K562 (cell line): ENCODE measurements around the gene TIMP4. TPM values are rescaled to one million over a fixed set of nuclear protein-coding genes. Genes with fewer than 3 reads are reported as not detected.

Source experiments
- BACH1 ChIP-seq: fragments of 200-800 bp; sonication (Bioruptor generic); IDR thresholded peaks from 2 replicates; pipeline ENCODE4 v1.6.1; 2016; ENCODE audit warnings: missing genetic modification characterization, missing compliant biosample characterization
- ETV5 ChIP-seq: sonication (generic); formaldehyde crosslinking; IDR thresholded peaks from 2 replicates; pipeline ENCODE4 v1.4.0; 2020; ENCODE audit warnings: low read depth, mild to moderate bottlenecking, missing genetic modification reagents
- KDM5B ChIP-seq: fragments of 200-600 bp; sonication (generic); IDR thresholded peaks from 2 replicates; pipeline ENCODE4 v1.6.1; 2012; ENCODE audit warnings: low read depth, mild to moderate bottlenecking, moderate library complexity, low read length, control low read depth, inconsistent platforms; ENCODE audit not compliant: insufficient replicate concordance
- MEIS2 ChIP-seq: fragments of 450-650 bp; IDR thresholded peaks from 2 replicates; pipeline ENCODE4 v1.6.1; 2014; ENCODE audit warnings: mild to moderate bottlenecking; ENCODE audit not compliant: partially characterized antibody
- NBN ChIP-seq: fragments of 450-650 bp; IDR thresholded peaks from 2 replicates; pipeline ENCODE4 v1.6.1; 2016; ENCODE audit warnings: low read depth, mild to moderate bottlenecking
- NR1H2 ChIP-seq: sonication (generic); formaldehyde crosslinking; IDR thresholded peaks from 2 replicates; pipeline ENCODE4 v1.4.0; 2020; ENCODE audit warnings: mild to moderate bottlenecking, missing genetic modification reagents
- NR3C1 ChIP-seq: sonication (generic); formaldehyde crosslinking; IDR thresholded peaks from 2 replicates; pipeline ENCODE4 v1.8.1; 2022; ENCODE audit warnings: missing genetic modification reagents
- NR4A1 ChIP-seq, 2 experiments: fragments of 250-450 bp in 1 of 2; fragments of 450-650 bp in 1 of 2; sonication (Bioruptor Pico) in 1 of 2; IDR thresholded peaks; 2 replicates each; pipeline versions ENCODE4 v1.4.0 to v1.6.1; 2016 to 2020; ENCODE audit warnings: mild to moderate bottlenecking in 2 of 2, missing compliant biosample characterization in 1 of 2, missing genetic modification characterization in 1 of 2, moderate library complexity in 1 of 2
- POLR2A ChIP-seq: fragments of 450-650 bp; conservative IDR thresholded peaks from 2 replicates; pipeline ENCODE4 v1.6.1; 2016
- RAD21 ChIP-seq, 2 experiments: fragments of 250-450 bp in 1 of 2; fragments of 450-650 bp in 1 of 2; sonication (Bioruptor Pico) in 1 of 2; formaldehyde crosslinking in 1 of 2; IDR thresholded peaks in 1 of 2; conservative IDR thresholded peaks in 1 of 2; 2 replicates each; pipeline versions ENCODE4 v1.4.0 to v1.8.0; 2020 to 2022; ENCODE audit warnings: mild to moderate bottlenecking in 2 of 2, moderate library complexity in 1 of 2
- TAF7 ChIP-seq: fragments of 450-650 bp; IDR thresholded peaks from 2 replicates; pipeline ENCODE4 v1.6.1; 2016; ENCODE audit warnings: missing genetic modification characterization, missing compliant biosample characterization
- ZBED1 ChIP-seq: IDR thresholded peaks from 2 replicates; pipeline ENCODE4 v1.6.1; 2014
- ZFP30 ChIP-seq: fragments of 250-450 bp; sonication (Bioruptor Pico); IDR thresholded peaks from 2 replicates; pipeline ENCODE4 v1.8.0; 2022; ENCODE audit warnings: moderate library complexity, mild to moderate bottlenecking, inconsistent platforms, borderline replicate concordance
- ZNF175 ChIP-seq: fragments of 200-800 bp; sonication (Bioruptor generic); IDR thresholded peaks from 2 replicates; pipeline ENCODE4 v1.6.1; 2016; ENCODE audit warnings: low read depth, mild to moderate bottlenecking, missing genetic modification characterization, missing compliant biosample characterization
- ZNF354B ChIP-seq: fragments of 250-450 bp; sonication (Bioruptor Pico); IDR thresholded peaks from 2 replicates; pipeline ENCODE4 v1.4.0; 2020
- ZNF830 ChIP-seq: fragments of 250-450 bp; sonication (Bioruptor Pico); IDR thresholded peaks from 2 replicates; pipeline ENCODE4 v1.5.0; 2021; ENCODE audit warnings: mild to moderate bottlenecking
- polyA plus RNA-seq, 8 experiments: library from polyadenylated mRNA; depleted of rRNA in 4 of 8; stranded (reverse) in 5 of 8; unstranded in 3 of 8; fragments of >200 nt; fragmentation: Nextera tagmentation in 2 of 8; fragmentation: Illumina TruSeq in 1 of 8; extraction: Ambion mirVana in 2 of 8; extraction: Trizol in 1 of 8; gene quantifications; 2 replicates each; pipeline versions ENCODE4 v1.2.1 to v1.2.3, GENCODE V29; 2011 to 2014; ENCODE audit warnings: inconsistent platforms in 1 of 8, missing spikeins in 1 of 8
- total RNA-seq, 7 experiments: library from RNA; depleted of rRNA in 6 of 7; stranded (reverse); fragments of >200 nt in 6 of 7; fragmentation: Illumina TruSeq in 2 of 7; extraction: Trizol in 2 of 7; gene quantifications; 2 replicates each; pipeline versions ENCODE4 v1.2.1 to v1.2.3, GENCODE V29; 2011 to 2021; ENCODE audit warnings: low replicate concordance in 1 of 7
- TF ChIP-seq, protein P1 (sequence below): fragments of 450-650 bp; IDR thresholded peaks from 2 replicates; pipeline ENCODE4 v1.6.1; 2016; ENCODE audit warnings: low read depth
- TF ChIP-seq, protein P2 (sequence below): fragments of 450-650 bp; formaldehyde crosslinking; conservative IDR thresholded peaks from 2 replicates; pipeline ENCODE4 v1.4.0; 2022; ENCODE audit warnings: mild to moderate bottlenecking, missing genetic modification characterization

TIMP4 gene
- total and polyA plus RNA-seq, 9 of the 15 experiments (the other 6 are each of a cell fraction or from before 2014, with no cell fraction given) = 0.03 to 0.07 TPM; not detected in 7

- TF ChIP-seq, protein P1, sequence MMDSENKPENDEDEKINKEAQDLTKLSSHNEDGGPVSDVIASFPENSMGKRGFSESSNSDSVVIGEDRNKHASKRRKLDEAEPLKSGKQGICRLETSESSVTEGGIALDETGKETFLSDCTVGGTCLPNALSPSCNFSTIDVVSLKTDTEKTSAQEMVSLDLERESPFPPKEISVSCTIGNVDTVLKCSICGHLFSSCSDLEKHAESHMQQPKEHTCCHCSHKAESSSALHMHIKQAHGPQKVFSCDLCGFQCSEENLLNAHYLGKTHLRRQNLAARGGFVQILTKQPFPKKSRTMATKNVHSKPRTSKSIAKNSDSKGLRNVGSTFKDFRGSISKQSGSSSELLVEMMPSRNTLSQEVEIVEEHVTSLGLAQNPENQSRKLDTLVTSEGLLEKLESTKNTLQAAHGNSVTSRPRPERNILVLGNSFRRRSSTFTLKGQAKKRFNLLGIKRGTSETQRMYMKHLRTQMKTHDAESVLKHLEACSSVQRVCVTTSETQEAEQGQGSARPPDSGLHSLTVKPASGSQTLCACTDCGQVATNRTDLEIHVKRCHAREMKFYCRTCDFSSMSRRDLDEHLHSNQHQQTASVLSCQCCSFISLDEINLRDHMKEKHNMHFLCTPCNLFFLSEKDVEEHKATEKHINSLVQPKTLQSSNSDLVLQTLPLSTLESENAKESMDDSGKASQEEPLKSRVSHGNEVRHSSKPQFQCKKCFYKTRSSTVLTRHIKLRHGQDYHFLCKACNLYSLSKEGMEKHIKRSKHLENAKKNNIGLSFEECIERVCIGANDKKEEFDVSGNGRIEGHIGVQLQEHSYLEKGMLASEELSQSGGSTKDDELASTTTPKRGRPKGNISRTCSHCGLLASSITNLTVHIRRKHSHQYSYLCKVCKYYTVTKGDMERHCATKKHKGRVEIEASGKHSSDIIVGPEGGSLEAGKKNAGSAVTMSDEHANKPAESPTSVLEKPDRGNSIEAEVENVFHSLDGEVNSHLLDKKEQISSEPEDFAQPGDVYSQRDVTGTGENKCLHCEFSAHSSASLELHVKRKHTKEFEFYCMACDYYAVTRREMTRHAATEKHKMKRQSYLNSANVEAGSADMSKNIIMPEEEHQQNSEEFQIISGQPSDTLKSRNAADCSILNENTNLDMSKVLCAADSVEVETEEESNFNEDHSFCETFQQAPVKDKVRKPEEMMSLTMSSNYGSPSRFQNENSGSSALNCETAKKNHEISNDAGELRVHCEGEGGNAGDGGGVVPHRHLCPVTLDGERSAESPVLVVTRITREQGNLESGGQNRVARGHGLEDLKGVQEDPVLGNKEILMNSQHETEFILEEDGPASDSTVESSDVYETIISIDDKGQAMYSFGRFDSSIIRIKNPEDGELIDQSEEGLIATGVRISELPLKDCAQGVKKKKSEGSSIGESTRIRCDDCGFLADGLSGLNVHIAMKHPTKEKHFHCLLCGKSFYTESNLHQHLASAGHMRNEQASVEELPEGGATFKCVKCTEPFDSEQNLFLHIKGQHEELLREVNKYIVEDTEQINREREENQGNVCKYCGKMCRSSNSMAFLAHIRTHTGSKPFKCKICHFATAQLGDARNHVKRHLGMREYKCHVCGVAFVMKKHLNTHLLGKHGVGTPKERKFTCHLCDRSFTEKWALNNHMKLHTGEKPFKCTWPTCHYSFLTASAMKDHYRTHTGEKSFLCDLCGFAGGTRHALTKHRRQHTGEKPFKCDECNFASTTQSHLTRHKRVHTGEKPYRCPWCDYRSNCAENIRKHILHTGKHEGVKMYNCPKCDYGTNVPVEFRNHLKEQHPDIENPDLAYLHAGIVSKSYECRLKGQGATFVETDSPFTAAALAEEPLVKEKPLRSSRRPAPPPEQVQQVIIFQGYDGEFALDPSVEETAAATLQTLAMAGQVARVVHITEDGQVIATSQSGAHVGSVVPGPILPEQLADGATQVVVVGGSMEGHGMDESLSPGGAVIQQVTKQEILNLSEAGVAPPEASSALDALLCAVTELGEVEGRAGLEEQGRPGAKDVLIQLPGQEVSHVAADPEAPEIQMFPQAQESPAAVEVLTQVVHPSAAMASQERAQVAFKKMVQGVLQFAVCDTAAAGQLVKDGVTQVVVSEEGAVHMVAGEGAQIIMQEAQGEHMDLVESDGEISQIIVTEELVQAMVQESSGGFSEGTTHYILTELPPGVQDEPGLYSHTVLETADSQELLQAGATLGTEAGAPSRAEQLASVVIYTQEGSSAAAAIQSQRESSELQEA = no peak
- TF ChIP-seq TAF7 (tag) = no peak
- no peak for TF ChIP-seq ZFP30 (CRISPR knock-in tag)
- no peak for TF ChIP-seq POLR2A
- TF ChIP-seq ZNF830 (CRISPR knock-in tag) = no peak
- TF ChIP-seq BACH1 (tag) = no peak
- TF ChIP-seq, protein P2, sequence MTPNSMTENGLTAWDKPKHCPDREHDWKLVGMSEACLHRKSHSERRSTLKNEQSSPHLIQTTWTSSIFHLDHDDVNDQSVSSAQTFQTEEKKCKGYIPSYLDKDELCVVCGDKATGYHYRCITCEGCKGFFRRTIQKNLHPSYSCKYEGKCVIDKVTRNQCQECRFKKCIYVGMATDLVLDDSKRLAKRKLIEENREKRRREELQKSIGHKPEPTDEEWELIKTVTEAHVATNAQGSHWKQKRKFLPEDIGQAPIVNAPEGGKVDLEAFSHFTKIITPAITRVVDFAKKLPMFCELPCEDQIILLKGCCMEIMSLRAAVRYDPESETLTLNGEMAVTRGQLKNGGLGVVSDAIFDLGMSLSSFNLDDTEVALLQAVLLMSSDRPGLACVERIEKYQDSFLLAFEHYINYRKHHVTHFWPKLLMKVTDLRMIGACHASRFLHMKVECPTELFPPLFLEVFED = no peak
- TF ChIP-seq ZNF175 = peak; percentile 65; the same call in 1 of the 2 replicates
- TF ChIP-seq ZNF354B = no peak
- no peak for TF ChIP-seq NBN
- no peak for TF ChIP-seq NR1H2 (CRISPR knock-in tag)
- TF ChIP-seq ETV5 (CRISPR knock-in tag) = no peak
- no peak for TF ChIP-seq ZBED1
- TF ChIP-seq NR3C1 (CRISPR knock-in tag) = no peak
- TF ChIP-seq RAD21 (CRISPR knock-in tag; conservative IDR thresholded peaks at IDR 0.05 in 1 of 2, IDR thresholded peaks at IDR 0.05 in 1 of 2) = peak; percentile 54 to 63
- no peak for TF ChIP-seq NR4A1 (CRISPR knock-in tag; IDR thresholded peaks at IDR 0.05)
- peak; percentile 75; the same call in 1 of the 2 replicates for TF ChIP-seq NR4A1 (tag; IDR thresholded peaks at IDR 0.05)
- TF ChIP-seq MEIS2 = no peak
- no peak for TF ChIP-seq KDM5B
These were observed 24.2 kb upstream of the TIMP4 start (continued) for GRCh38 chr3:12182687-12183441.
